Measurements from ENCODE around the gene CR1.
"Not testable (repeated sequence)": the region's sequence is repeated elsewhere in the genome, so short reads cannot be mapped to it uniquely, and the experiment has no call there.

CR1 gene

GRCh38 chr1:207594095-207594494 lies 98.1 kb downstream of the CR1 start:
- DNase-seq, result not testable (repeated sequence)

- no peak for DNase-seq
These were observed 107.8 kb downstream of the CR1 start for GRCh38 chr1:207603777-207604176.

GRCh38 chr1:207605444-207606361 lies 109.7 kb downstream of the CR1 start:
- no peak for DNase-seq

- no peak for DNase-seq
These were observed 110.4 kb downstream of the CR1 start for GRCh38 chr1:207606362-207606755.

- DNase-seq, result no peak
These were observed 116.8 kb downstream of the CR1 start for GRCh38 chr1:207612762-207613161.

GRCh38 chr1:207619871-207620542 lies 124.0 kb downstream of the CR1 start:
- no peak for DNase-seq

GRCh38 chr1:207620543-207620893 lies 124.6 kb downstream of the CR1 start:
- DNase-seq, result no peak

GRCh38 chr1:207625504-207626071 lies 129.6 kb downstream of the CR1 start:
- DNase-seq, result not testable (repeated sequence)

- DNase-seq, result no peak
These were observed 131.0 kb downstream of the CR1 start for GRCh38 chr1:207626972-207627337.

GRCh38 chr1:207627496-207627895 lies 131.5 kb downstream of the CR1 start:
- DNase-seq, result no peak

- DNase-seq, result no peak
These were observed 132.8 kb downstream of the CR1 start for GRCh38 chr1:207628776-207629175.

- DNase-seq, result no peak
These were observed 135.2 kb downstream of the CR1 start for GRCh38 chr1:207631137-207631536.

GRCh38 chr1:207633226-207633625 lies 137.3 kb downstream of the CR1 start:
- DNase-seq, result no peak

- DNase-seq, result not testable (repeated sequence)
These were observed 137.8 kb downstream of the CR1 start for GRCh38 chr1:207633699-207634289.

GRCh38 chr1:207634293-207634692 lies 138.3 kb downstream of the CR1 start:
- not testable (repeated sequence) for DNase-seq

- DNase-seq, result not testable (repeated sequence)
These were observed 139.7 kb downstream of the CR1 start for GRCh38 chr1:207635569-207636186.

- DNase-seq, result not testable (repeated sequence)
These were observed 142.7 kb downstream of the CR1 start for GRCh38 chr1:207638487-207639145.

GRCh38 chr1:207639362-207639761 lies 143.4 kb downstream of the CR1 start:
- DNase-seq, result not testable (repeated sequence)

- DNase-seq, result no peak
These were observed 148.4 kb downstream of the CR1 start for GRCh38 chr1:207644166-207644851.

GRCh38 chr1:207644852-207645634 lies 149.1 kb downstream of the CR1 start, which contains the start of gene CR1L:
CR1L (plus strand) TSS chr1:207645133; CDS start chr1:207645234, 101 bp downstream.
- no peak for DNase-seq

GRCh38 chr1:207645635-207646081 lies 149.7 kb downstream of the CR1 start:
- no peak for DNase-seq
